ENCODE results near the gene SMARCC1.
"Not testable (repeated sequence)": the region's sequence is repeated elsewhere in the genome, so short reads cannot be mapped to it uniquely, and the experiment has no call there.

SMARCC1 gene

DNA sequence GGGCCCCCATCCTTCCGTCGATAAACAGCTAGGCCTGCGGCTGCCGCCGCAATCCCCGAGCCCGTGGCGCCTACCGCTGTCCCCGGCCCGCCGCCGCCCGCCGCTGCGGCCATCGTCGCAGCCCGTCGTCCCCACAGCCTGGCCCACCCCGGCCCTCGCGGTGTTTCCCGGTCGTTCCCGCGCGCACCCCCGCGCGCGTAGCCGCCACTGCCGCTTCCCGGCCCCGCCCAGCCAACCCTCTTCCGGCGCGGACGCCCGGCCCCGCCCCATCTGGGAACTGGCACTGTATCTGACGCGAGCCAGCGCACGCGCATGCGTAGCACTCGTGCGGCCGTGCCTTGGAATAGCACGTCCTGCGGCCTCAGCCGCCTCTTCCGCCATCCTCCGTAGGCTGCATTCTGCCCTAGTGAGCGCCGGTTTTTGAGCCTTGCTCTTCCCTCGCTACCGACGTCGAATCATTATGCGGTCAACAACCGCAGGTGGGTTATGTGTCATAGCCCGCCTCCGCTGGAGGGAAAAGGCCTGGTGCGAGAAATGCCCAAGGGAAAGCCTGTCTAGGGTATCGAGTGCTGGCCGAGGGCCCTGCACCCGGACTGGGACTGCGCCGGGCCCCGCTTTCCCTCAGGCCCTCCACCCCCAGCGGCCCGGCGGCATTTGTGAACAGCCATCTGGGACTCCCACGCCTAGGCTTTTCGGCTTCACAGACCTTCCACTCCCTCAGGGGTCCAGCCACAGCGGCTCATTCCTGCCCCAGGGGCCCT is at the start of gene SMARCC1:
Gene SMARCC1 (minus strand): TSS at position 209 of the 761 bp plus-strand sequence. CDS start 96 bp downstream, at position 113.
- peak; percentile 84 to 90 for DNase-seq

DNA sequence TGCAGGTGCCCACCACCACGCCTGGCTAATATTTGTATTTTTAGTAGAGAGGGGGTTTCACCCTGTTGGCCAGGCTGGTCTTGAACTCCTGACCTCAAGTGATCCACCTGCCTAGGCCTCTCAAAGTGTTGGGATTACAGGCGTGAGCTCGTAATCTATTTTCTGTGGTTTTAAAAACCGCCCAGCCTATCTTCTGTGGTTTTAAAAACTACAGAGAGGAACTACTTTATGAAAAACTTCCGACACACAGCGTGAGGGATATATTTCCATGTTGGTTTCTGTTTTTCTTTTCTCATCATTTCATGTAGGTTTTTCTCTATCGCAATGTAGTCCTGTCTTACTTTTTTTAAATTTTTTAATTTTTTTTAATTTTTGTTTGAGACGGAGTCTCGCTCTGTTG is 47.8 kb upstream of the SMARCC1 start:
- DNase-seq: not testable (repeated sequence)

DNA sequence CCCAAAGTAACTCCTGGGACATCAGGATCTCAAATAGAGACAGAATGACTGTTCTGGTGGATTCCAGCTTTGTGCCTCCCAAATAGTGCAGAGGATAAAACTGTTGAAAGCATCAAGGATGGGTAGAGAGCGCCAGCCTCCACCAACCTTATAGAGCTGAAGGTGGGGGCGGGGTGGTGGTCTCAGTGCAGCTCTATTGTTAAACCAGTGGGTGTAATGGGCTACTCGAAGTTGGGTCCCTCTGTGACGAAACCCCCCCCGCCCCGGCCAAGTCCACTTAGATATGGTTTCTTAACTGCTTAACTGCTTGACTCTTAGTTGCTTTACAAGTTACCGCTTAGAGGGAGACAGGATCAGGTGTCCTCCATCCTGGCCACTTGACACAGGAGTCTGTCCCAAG is 43.9 kb upstream of the SMARCC1 start:
- no peak for DNase-seq

DNA sequence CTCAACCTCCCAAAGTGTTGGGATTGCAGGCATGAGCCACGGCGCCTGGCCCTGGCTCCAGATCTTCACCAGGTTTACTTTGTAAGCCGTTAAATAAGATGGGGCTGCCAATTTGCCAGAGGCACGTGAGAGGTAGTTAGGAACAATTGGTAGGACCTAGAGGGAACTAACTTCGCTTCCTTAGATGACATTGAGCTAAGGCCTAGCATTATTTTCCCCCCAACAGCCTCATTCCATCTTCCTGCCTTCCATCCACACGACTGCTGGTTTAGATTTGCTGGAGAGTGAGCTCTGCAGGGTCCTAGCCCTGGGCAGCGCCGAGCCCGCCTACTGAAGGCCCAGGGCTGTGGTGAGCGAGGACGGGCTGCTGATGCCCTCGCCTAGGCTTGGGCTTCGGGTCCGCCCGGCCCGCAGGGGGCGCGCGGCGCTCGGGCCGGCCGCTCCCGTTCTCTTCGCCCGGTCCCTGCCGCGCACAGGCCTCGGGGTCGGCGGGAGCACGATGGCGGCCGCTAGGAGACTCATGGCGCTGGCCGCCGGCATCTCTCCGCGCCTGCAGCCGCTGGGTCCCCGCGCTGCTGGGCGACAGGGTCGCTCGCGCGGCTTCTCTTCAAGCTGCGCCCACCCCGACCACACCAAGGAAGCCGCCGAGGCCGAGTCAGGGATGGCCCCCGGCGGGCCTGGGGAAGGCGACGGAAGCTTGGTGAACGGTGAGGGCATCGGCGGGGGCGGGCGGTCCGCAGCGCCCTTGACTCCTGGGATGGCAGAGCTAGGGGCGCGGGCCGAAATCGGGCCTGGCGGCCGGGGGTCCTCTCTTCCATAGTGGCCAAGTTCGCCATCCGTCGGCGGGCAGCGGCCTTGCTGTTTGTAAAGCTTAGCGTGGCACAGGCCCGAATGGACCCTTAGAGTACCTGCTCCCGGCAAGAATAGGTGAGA is 43.1 kb upstream of the SMARCC1 start:
- DNase-seq: peak; percentile 54 to 81

DNA sequence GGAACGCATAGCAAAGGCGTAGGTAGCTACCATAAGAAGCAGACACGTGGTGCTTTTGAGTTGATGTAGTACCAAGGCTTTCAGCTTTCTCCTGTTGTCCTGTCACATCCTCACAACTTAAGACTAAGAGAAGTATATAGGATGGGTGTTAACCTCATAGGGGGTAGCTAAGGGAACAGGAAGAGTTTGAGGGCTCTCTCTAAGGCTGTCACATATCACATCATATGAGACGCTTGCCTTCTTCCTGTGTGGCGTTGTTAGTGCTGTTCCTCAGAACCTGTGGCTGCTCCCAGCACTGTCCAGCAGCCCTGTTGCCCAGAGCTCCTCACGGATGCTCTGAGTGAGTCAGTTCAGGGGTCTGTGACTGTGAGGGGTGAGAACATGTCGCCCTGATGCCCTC is 35.9 kb upstream of the SMARCC1 start:
- DNase-seq: no peak

- DNase-seq: no peak
Observed at GRCh38 chr3:47813551-47814177, 32.0 kb upstream of the SMARCC1 start.

GRCh38 chr3:47804577-47804976 is 22.9 kb upstream of the SMARCC1 start:
- no peak for DNase-seq

DNA sequence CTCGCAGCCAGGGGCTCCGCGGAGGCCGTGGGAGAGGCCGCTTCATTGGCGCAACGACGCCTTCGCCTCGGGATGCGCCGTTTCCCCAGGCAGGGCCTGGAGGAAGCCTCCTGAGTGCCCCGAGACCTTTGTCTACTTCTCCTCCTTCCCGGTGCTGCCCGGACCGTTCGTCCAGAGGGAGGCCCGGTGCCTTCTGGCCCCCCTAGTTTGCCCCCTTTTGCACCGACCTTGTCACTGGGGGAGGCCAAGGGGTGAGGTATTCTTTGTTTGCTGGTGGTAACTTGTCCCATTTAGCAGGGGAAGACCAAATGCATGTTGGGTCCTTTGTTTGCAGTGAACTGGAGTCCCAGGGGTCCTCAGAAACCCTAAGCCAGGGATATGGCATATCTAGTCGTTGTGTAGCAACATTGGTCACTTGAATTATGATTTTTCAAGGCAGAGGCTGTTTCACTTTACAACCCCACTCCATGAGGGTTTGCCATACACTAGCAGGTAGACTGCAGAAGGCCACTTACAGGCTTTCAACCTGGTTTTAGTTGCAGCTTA is 21.9 kb upstream of the SMARCC1 start:
- DNase-seq: no peak

DNA sequence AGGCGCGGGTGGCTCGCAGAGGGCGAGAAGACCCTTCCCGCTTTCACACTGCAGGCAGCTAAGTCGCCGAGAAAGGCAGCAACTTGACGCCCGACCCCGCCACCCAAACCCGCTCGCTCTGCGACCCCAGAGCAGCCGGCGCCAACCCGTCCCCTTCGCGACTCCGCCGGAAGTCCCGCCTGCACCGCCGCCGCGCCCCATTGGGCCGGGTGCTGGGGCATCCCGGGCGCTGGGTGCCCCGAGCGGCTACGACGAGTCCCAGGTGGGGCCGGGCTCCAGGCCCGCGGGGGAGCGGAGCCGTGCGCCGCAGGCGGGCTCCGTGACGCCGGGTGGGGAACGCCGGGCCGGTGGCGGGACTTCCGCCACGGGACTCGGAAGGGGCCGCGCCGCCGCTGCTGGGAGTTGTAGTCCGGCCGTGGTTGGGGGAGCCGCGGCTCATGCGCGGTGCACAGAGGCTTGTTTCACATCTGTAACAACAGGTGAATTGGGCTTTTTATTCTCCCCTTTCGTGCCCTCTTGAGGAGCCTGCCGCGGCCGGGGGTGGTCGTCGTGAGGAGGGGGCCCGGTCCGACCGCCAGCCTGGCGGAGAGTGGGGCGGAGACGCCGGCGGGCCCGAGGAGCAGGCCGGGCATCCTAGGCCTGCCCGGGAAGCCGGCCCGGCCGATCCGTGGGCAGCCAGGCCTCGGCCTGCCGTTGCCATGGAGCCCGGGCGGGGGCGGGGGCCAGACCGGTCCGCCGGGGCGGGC is 21.2 kb upstream of the SMARCC1 start, which contains the start of gene DHX30:
Gene DHX30 (plus strand): TSS at position 405 of the 746 bp plus-strand sequence. CDS start 7,546 bp downstream, outside the sequence.
- DNase-seq: peak; percentile 49 to 64

DNA sequence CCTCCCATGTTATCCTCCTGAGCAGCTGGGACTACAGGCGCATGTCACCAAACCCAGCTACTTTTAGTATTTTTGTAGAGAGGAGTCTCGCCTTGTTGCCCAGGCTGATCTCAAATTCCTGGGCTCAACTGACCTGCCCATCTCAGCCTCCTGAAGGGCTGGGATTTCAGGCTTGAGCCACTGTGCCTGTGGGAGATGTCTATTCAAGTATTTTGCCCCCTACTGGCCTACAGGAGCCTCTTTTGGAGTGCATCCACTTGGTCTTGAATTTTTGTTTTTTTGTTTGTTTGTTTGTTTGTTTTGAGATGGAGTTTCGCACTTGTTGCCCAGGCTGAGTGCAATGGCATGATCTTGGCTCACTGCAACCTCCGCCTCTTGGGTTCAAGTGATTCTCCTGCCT is 18.0 kb upstream of the SMARCC1 start:
- DNase-seq: no peak

- DNase-seq: no peak
Observed at GRCh38 chr3:47794544-47794943, 12.9 kb upstream of the SMARCC1 start.

DNA sequence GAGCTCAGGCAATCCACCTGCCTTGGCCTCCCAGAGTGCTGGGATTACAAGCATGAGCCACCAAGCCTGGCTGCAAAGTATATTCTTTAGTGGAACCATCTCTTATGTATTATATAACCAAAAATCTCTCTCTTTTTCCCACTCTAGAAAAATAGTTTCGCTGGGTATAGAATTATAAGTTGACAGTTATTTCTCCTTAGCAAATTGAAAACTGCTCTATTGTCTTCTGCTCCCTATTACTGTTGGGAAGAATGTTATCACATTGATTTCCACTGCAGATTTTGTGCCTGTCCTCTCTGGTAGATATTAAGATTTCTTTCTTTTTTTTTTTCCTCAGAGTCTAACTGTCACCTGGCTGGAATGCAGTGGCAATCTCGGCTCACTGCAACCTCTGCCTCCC is 11.0 kb upstream of the SMARCC1 start:
- DNase-seq: no peak

DNA sequence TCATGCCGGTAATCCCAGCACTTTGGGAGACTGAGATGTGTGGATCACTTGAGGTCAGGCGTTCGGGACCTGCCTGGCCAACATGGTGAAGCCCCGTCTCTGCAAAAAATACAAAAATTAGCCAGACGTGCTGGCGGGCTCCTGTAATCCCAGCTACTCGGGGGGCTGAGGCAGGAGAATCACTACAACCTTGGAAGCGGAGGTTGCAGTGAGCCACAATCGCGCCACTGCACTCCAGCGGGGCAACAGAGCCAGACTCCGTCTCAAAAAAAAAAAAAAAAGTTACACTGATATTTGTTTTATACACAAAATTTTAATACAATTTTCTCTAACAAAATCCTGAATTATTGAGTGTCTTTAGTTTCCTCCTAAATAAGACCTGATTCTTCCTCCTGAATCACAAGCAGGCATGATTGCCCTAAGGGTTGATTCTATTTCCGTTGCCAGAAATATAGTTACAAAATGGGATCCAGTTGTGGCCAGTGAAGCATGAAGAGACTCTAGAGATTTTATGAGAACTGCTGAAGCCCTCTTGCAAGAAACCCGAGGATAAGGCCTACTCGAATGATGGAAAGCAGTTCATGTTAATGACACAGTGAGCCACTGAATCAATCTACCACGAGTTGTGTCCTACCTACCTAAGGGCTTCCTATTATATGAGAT is 9.6 kb upstream of the SMARCC1 start:
- no peak for DNase-seq

DNA sequence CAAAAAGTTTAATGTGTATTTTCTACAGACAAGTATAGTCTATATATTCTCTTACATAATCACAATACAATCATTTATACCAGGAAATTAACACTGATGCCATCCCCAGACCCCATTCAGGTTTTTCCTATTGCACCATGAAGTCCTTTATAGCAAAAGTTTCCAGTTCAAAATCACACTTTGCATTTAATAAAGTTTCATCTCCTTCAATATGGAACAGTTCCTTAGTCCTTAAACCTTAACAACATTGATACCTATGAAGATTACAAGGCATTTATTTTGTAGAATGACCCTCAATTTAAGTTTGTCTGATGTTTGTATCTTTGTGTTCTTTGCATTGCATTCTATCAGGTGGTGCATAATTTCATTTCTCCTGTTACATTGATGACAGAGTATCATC is 2.0 kb upstream of the SMARCC1 start:
- no peak for DNase-seq

DNA sequence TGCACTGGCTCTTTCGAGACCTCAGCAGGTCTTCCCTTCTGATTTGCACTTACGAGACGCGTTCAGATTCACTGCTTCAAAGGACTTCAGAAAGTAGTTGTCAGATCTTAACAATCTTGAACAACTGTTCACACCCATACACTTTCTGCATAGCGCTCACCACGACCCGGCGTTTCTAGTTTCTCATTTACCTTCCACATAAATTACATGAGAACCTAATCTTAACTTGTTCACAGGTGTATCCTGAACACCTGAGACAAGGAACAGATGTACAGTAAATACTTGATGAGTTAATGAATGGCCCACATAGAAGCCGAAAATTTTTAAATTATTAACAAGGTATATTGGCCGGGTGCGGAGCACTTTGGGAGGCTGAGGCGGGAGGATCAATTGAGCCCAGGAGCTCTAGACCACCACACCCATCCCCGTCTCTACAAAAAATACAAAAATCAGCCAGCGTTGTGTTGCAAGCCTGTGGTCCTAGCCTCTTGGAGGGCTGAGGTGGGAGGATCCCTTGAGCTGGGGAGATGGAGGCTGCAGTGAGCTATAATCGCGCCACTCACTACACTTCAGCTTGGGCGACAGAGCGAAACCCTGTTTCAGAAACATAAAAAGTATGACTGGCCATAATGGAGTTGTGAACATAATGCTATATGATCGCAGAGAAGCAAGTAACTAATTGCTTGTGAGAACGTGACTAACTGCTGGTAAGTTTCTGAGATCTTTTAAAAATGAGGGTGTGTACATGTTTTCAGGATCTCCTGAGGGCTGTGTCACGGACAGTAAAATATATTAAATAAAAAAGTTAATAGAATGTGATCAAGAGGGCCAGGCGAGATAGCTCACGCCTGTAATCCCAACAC is 984 bp upstream of the SMARCC1 start:
- no peak for DNase-seq

DNA sequence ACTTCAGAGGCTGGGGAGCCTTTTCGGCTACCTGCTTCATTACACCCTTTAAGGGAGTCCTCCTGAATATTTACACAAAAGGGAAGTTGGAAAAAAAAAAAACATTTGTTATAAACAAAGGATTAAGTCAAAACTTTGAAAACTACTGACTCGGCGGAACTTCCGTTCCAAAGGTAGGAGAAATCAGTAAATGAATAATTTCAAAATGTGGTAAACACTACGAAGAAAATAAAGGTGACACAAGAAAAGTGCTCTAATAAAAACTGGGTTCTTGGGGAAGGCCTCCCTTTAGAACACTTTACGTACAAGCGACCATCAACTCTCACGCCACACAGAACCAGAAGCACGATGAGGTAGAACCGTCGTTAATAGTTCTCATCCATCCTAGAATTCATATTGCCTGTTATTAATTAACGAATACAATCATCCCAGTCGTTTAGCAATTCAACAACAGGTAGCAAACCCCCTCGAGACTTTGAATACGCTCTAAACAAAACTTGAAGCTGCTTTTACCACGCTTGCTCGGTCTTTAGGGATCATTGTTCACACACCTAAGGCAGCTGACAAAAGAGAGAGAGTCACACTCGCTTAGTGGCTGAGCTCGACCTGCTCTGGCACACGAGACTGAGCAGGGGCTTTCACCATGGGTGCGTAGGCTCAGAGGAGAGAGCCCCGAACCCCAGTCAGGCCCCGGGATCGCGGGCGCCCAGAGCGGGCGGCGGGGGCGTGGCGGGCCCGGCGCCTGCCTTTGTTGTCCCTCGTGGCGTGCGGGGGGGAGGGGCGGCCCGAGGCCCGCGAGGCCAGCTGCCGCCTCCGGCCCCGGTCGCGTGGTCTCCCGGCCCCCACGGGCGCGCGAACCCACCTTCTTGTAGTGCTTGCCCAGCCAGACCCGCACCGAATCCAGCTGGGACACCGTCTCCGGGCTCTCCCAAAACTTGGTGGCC is 680 bp downstream of the SMARCC1 start:
- peak in 1 of 2 experiments; percentile 19 for DNase-seq

GRCh38 chr3:47778746-47779145 is 2.9 kb downstream of the SMARCC1 start:
- DNase-seq: no peak

DNA sequence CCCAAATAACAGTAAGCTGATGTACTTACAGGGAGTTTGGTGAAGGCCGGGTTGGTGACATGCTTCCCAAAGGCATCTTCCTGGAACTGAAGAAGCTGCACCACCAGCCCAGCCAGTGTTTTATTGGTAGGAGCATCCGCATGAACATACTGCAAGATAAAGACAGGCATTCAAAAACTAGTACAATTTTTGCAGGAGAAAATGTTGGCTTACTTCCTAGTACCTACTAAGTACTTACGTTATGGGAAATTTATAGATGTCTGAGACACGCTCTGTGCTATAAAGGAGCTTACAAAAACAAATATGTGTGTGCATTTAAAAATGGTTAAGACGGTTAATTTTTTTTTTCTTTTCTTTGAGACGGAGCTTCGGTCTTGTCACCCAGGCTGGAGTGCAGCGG is 8.9 kb downstream of the SMARCC1 start:
- no peak for DNase-seq

GRCh38 chr3:47772047-47772446 is 9.6 kb downstream of the SMARCC1 start:
- DNase-seq: no peak
